GM12891 (cell line): ENCODE measurements around the gene CAMTA1.

ENCODE experiments used
- DNase-seq: peaks from one replicate; pipeline ENCODE4 v3.0.0; 2011; ENCODE audit warnings: low spot score; ENCODE audit not compliant: insufficient read length
- FAIRE-seq: peaks from 2 replicates; lab custom pipeline; 2011; peaks lifted over from hg19 to GRCh38; lab: Jason Lieb, UNC
- PAX5 ChIP-seq: IDR thresholded peaks from 2 replicates; pipeline ENCODE4 v1.6.1; 2011; ENCODE audit warnings: low read length, moderate library complexity, mild to moderate bottlenecking; ENCODE audit not compliant: insufficient read depth, severe bottlenecking
- POLR2A ChIP-seq: IDR thresholded peaks from 2 replicates; pipeline ENCODE4 v1.6.1; 2011; ENCODE audit warnings: low read depth, low read length, control low read depth
- POLR2AphosphoS5 ChIP-seq: IDR thresholded peaks from 2 replicates; pipeline ENCODE4 v1.6.1; 2011; ENCODE audit warnings: low read depth, low read length, control low read depth
- POU2F2 ChIP-seq: IDR thresholded peaks from 2 replicates; pipeline ENCODE4 v1.6.1; 2011; ENCODE audit warnings: low read depth, mild to moderate bottlenecking, control low read depth, low read length, moderate library complexity
- SPI1 ChIP-seq: IDR thresholded peaks from 2 replicates; pipeline ENCODE4 v1.6.1; 2011; ENCODE audit warnings: low read depth, low read length, control low read depth
- TAF1 ChIP-seq: IDR thresholded peaks from 2 replicates; pipeline ENCODE4 v1.6.1; 2011; ENCODE audit warnings: low read depth, low read length, control low read depth

Gene CAMTA1

GRCh38 chr1:6935911-6936690 is 150.8 kb downstream of the CAMTA1 start:
- no peak for TF ChIP-seq POU2F2
- no peak for TF ChIP-seq POLR2AphosphoS5
- TF ChIP-seq POLR2A = no peak
- no peak for TF ChIP-seq PAX5
- no peak for TF ChIP-seq SPI1
- TF ChIP-seq TAF1 = no peak
- DNase-seq (no peak), FAIRE-seq (no peak)

- no peak for DNase-seq
- peak; percentile 84 for FAIRE-seq
Observed at GRCh38 chr1:6937048-6937447, 151.8 kb downstream of the CAMTA1 start.

DNA sequence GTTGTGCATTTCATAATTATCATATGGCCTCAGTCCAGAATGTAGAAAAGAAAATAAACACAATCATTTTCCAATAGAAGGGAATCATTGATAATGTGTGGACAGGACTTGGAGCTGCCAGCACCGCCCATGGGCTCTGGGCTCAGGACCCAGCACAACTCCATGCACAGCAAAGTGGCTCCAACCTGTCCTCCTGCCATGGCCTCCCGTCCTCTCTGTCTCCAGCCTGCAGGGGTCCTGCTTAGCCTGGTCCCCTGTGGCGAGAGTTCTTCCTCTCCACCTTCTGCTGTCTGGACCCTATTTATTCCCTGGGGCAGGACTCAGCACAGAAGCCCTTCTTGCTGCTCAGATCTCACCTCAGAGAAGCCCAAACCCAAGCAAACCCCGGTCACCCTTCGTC is 154.1 kb downstream of the CAMTA1 start:
- DNase-seq = no peak
- no peak for FAIRE-seq
- no peak for TF ChIP-seq TAF1
- no peak for TF ChIP-seq SPI1
- TF ChIP-seq POU2F2 = no peak
- no peak for TF ChIP-seq POLR2A
- TF ChIP-seq POLR2AphosphoS5 = no peak
- no peak for TF ChIP-seq PAX5

More at GRCh38 chr1:6937048-6937447, 151.8 kb downstream of the CAMTA1 start:
- TF ChIP-seq SPI1 (no peak), TAF1 (no peak), POLR2A (no peak), PAX5 (no peak), POLR2AphosphoS5 (no peak), POU2F2 (no peak)

GRCh38 chr1:6941786-6942185 is 156.5 kb downstream of the CAMTA1 start:
- TF ChIP-seq SPI1 = no peak
- TF ChIP-seq POLR2A = no peak
- TF ChIP-seq POLR2AphosphoS5 = no peak
- TF ChIP-seq POU2F2 = no peak
- no peak for TF ChIP-seq PAX5
- no peak for TF ChIP-seq TAF1

DNA sequence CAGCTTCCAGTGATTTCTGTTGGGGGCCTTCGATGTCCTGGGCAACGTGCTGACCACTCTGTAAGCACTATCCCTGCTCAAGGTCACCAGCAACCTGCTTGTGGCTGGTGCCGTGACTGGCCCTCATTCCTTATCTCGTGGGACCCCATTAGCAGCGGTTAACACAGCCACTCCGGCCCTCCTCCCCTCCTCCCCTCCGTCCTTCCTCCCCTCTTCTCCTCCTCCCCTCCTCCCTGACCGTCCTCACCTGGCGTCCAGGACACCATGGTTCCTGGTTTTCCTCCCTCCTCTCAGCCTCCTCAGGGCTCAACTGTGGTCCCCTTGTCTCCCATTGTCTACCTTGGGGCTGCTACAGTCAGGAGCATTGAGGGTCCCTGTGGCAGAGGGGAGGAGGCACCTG is 157.7 kb downstream of the CAMTA1 start:
- no peak for FAIRE-seq
- no peak for DNase-seq
- no peak for TF ChIP-seq POU2F2
- TF ChIP-seq POLR2AphosphoS5 = no peak

More at GRCh38 chr1:6941786-6942185, 156.5 kb downstream of the CAMTA1 start:
- DNase-seq (no peak), FAIRE-seq (no peak)

DNA sequence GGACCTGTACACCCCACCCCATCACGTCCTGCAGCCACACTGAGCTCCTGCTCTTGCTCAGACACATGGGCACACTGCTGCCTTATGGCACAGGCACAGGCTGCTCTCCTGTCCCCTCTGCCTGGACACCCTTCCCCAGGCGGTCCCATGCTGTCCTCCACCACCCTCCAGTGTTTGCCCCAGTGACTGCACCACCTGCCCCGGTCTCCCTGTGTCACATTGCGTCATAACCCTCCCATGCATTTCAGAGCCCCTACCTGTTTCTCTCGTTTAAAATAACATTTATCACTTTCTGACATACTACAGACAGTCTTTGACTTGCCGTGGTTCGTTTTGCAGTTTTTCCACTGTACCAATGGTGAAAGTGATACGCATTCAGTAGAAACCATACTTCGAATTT is 159.2 kb downstream of the CAMTA1 start:
- TF ChIP-seq PAX5 = no peak
- no peak for TF ChIP-seq POLR2A
- TF ChIP-seq POLR2AphosphoS5 = no peak
- no peak for TF ChIP-seq POU2F2
- TF ChIP-seq SPI1 = no peak
- TF ChIP-seq TAF1 = no peak
- FAIRE-seq (no peak), DNase-seq (no peak)

DNA sequence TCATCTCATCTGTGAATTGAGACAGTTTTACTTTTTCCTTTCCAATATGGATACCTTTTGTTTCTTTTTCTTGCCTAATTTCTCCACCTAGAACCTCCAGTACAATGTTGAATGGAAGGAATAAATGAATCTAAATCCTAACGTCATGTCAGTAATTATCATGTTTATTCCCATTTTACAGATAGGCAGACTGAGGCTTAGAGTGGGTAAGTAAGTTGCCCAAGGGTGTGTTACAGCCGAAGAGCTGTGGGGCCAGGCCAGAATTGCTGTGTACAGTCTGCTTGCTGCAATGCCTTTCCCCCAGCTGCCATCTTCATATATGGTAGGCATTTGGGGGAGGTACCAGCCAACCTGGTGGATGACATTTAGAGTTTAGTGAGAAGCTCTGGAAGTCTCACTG is 162.7 kb downstream of the CAMTA1 start:
- DNase-seq = no peak
- no peak for FAIRE-seq
- TF ChIP-seq POU2F2 = no peak
- no peak for TF ChIP-seq TAF1
- TF ChIP-seq PAX5 = no peak
- TF ChIP-seq POLR2AphosphoS5 = no peak
- TF ChIP-seq POLR2A = no peak
- TF ChIP-seq SPI1 = no peak

GRCh38 chr1:6948416-6948815 is 163.2 kb downstream of the CAMTA1 start:
- no peak for TF ChIP-seq SPI1
- TF ChIP-seq TAF1 = no peak
- no peak for TF ChIP-seq POU2F2
- no peak for TF ChIP-seq PAX5
- TF ChIP-seq POLR2AphosphoS5 = no peak
- FAIRE-seq = no peak
- DNase-seq = no peak

- no peak for DNase-seq
- no peak for TF ChIP-seq POU2F2
- no peak for TF ChIP-seq PAX5
- FAIRE-seq = no peak
Observed at GRCh38 chr1:6948861-6949260, 163.6 kb downstream of the CAMTA1 start.

GRCh38 chr1:6950001-6950765 is 164.9 kb downstream of the CAMTA1 start:
- DNase-seq = no peak
- no peak for TF ChIP-seq SPI1
- TF ChIP-seq TAF1 = no peak
- TF ChIP-seq POLR2AphosphoS5 = no peak
- TF ChIP-seq POLR2A = no peak
- TF ChIP-seq PAX5 = no peak
- TF ChIP-seq POU2F2 = no peak
- no peak for FAIRE-seq

DNA sequence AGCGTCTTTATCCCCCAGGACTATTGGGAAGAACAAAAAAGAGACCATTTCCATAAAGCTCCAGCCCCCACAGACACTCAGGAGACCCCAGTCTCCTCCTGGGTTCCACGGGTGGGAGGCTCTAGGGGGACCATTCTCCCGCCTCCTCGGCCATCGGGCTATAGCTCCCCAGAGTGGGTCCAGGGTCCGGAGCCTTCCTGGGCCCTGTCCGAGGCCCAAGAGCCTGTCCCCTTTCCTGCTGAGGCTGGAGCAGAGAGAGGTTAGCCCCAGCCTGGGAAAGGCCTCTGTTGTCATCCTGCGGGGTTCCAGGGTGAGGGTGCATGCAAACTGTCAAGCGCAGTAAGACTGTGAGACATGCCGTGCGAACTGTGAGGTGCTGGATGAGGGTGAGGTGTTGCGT is 166.3 kb downstream of the CAMTA1 start:
- DNase-seq (no peak), FAIRE-seq (no peak)
- no peak for TF ChIP-seq TAF1
- TF ChIP-seq PAX5 = no peak
